Effector memory CD8-positive, alpha-beta T cell (primary cell): ENCODE data around the gene CMPK1.

Source experiments
- ATAC-seq: fragments of 150-1000 bp; cut with Tn5 transposase; replicated peaks from 2 replicates; pipeline ENCODE4 v1.10.0; 2021; ENCODE audit warnings: mild to moderate bottlenecking, moderate library complexity
- DNase-seq, 3 experiments: peaks; one replicate each; pipeline ENCODE4 v3.0.0; 2021
- H3K27ac Mint-ChIP-seq, 2 donors: one replicate each; pipeline ENCODE4 v1.8.0; 2022; ENCODE audit warnings: mild to moderate bottlenecking in 2 of 2, mixed read lengths in 2 of 2, moderate library complexity in 2 of 2
- H3K27me3 Mint-ChIP-seq, 2 donors: one replicate each; pipeline ENCODE4 v1.8.0; 2022; ENCODE audit warnings: mixed read lengths in 2 of 2
- H3K36me3 Mint-ChIP-seq: one replicate; pipeline ENCODE4 v1.8.0; 2022; ENCODE audit warnings: mild to moderate bottlenecking, moderate library complexity, mixed read lengths; ENCODE audit not compliant: insufficient read depth
- H3K4me1 Mint-ChIP-seq, 2 donors: one replicate each; pipeline ENCODE4 v1.8.0; 2022; ENCODE audit warnings: low read depth in 2 of 2, mixed read lengths in 2 of 2
- H3K4me3 Mint-ChIP-seq, 2 donors: one replicate each; pipeline ENCODE4 v1.8.0; 2022; ENCODE audit warnings: mild to moderate bottlenecking in 2 of 2, mixed read lengths in 2 of 2, moderate library complexity in 2 of 2
- H3K9me3 Mint-ChIP-seq, 2 donors: one replicate each; pipeline ENCODE4 v1.8.0; 2022; ENCODE audit warnings: mixed read lengths in 2 of 2

CMPK1 gene

DNA sequence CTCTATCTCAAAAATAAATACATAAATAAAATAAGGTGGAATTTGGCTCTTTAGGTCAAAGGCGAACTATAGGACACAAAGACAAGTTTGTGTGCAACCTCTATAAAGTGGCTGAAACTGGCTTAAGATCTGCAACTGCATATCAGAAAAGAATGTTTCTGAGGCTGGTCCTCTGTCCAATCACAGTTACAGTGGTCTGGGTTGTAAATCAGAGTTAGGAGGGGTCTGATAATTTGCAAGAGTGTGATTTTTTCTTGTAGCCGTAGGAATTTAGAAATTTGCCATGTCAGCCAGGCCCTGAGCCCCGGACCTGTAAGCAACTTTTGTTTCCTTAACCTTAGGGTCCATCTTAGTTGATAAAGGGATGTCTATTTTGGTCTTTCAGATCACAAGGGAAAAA is 27.8 kb downstream of the CMPK1 start:
- H3K4me3 Mint-ChIP-seq, result no peak overlapping the region
- peaks cover 4% of the 10 kb centered on the region for H3K36me3 Mint-ChIP-seq
- H3K27me3 Mint-ChIP-seq, result no peaks in the 10 kb centered on the region
- DNase-seq (no peak), ATAC-seq (no peak)
- H3K9me3 Mint-ChIP-seq, result no peaks in the 10 kb centered on the region
- no peak overlapping the region for H3K27ac Mint-ChIP-seq
- H3K4me1 Mint-ChIP-seq, result peaks cover 6 to 17% of the 10 kb centered on the region in 2 donors

DNA sequence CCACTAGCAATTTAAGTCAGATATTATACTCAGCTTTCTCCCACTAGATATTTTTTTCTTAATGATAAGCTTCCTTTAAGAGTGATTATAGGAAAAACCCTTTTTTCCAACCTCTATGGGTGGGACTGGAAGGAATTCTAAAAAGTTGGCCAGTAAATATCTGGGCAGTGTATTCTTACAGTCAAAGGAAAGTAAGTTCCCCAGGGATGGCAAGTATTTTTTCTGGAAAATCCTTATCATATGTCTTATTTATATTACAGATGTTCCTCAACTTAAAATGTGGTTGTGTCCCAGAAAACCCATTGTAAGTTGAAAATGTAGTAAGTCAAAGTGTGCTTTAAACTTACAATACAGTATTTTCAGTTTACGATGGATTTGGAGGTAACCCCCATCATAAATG is 29.2 kb downstream of the CMPK1 start:
- peaks cover 6 to 15% of the 10 kb centered on the region in 2 donors for H3K4me1 Mint-ChIP-seq
- ATAC-seq (no peak), DNase-seq (no peak)
- H3K27me3 Mint-ChIP-seq, result no peaks in the 10 kb centered on the region
- no peak overlapping the region for H3K27ac Mint-ChIP-seq
- H3K4me3 Mint-ChIP-seq, result no peak overlapping the region
- H3K36me3 Mint-ChIP-seq, result peaks cover 4% of the 10 kb centered on the region
- no peaks in the 10 kb centered on the region for H3K9me3 Mint-ChIP-seq

DNA sequence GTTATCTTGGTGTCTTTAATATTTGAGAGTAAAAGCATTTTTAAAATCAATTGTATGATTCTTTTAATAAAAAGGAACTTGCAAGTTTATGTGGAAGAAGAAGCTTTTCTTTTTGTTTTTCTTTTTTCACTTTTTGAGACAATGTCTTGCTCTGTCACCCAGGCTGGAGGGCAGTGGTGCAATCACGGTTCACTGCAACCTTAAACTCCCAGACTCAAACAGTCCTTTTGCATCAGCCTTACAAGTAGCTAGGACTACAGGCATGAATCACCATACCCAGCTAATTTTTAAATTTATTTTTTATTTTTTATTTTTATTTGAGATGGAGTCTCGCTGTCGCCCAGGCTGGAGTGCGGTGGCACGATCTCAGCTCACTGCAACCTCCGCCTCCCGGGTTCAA is 34.1 kb downstream of the CMPK1 start:
- Mint-ChIP-seq H3K9me3 (no peaks in the 10 kb centered on the region), H3K27ac (no peak overlapping the region), H3K27me3 (no peaks in the 10 kb centered on the region), H3K36me3 (peaks cover 37% of the 10 kb centered on the region), H3K4me1 (peaks cover 4 to 6% of the 10 kb centered on the region in 2 donors), H3K4me3 (no peak overlapping the region)
- DNase-seq (no peak), ATAC-seq (no peak)

DNA sequence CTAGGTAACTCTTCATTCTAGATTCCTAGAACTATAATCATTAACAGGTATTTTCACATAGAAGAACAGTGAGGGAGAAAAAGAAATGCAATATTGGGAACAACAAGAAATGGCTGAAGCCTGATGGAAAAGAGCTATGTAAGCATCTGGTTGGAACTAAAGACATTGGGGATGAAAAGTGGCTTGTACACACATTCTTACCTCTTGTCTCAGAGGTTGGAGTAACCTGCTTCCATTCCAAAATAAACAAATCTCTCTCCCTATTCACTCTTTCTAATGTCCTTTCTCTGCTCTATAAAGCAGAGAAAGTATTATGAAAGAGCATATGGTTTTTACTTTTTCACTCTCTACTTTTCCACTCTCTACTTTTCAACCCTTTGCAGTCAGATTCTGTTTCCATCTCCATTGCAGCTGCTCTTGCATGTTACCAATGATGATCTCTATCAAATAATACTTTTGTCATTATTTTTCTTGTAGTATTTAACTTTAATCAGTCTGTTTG is 37.5 kb downstream of the CMPK1 start:
- DNase-seq (no peak), ATAC-seq (no peak)
- H3K4me3 Mint-ChIP-seq, result no peak overlapping the region
- H3K27ac Mint-ChIP-seq, result no peak overlapping the region
- H3K4me1 Mint-ChIP-seq, result no peaks in the 10 kb centered on the region
- peaks cover 69% of the 10 kb centered on the region for H3K36me3 Mint-ChIP-seq
- no peaks in the 10 kb centered on the region for H3K27me3 Mint-ChIP-seq
- H3K9me3 Mint-ChIP-seq, result no peaks in the 10 kb centered on the region

DNA sequence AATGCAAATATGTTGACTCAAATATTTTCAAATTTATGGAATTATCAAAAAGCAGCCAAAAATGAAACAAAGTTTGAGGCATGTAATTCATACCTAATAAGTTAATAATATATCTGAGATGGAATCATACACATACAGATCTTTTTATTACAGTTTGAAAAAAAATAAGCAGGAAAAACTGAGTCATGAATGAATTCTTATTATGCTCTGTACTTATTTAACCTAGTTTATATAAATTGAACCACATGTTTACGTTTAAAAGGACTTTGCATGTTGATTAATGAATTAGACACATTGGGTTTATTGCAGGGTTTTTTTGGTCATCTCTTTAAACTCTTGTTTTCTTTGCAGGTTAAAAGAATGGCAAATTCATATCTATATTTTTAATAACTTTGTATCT is 40.9 kb downstream of the CMPK1 start:
- Mint-ChIP-seq H3K9me3 (no peaks in the 10 kb centered on the region), H3K36me3 (peaks cover 79% of the 10 kb centered on the region), H3K4me3 (no peak overlapping the region), H3K4me1 (no peaks in the 10 kb centered on the region), H3K27ac (no peak overlapping the region), H3K27me3 (no peaks in the 10 kb centered on the region)
- DNase-seq (no peak), ATAC-seq (no peak)

DNA sequence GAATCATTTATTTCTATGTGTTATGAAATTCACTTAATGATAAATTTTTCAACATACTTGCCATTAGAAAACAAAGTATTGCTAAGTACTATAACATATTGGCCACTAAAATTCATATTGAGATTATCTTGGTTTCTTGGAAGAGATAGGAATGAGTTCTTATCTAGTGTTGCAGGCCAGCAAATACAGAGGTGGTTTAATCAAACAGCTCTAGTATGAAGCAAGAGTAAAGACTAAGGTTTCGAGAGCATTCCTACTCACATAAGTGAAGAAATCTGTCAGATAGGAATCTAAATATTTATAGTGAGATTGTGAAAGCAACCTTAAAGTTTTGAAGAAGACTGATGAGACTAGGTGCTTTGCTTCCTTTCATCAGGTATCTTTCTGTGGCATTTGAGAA is 44.6 kb downstream of the CMPK1 start:
- no peaks in the 10 kb centered on the region for H3K27me3 Mint-ChIP-seq
- peaks cover 54% of the 10 kb centered on the region for H3K36me3 Mint-ChIP-seq
- ATAC-seq (no peak), DNase-seq (no peak)
- H3K9me3 Mint-ChIP-seq, result no peaks in the 10 kb centered on the region
- no peak overlapping the region for H3K27ac Mint-ChIP-seq
- H3K4me3 Mint-ChIP-seq, result no peak overlapping the region
- no peaks in the 10 kb centered on the region for H3K4me1 Mint-ChIP-seq

DNA sequence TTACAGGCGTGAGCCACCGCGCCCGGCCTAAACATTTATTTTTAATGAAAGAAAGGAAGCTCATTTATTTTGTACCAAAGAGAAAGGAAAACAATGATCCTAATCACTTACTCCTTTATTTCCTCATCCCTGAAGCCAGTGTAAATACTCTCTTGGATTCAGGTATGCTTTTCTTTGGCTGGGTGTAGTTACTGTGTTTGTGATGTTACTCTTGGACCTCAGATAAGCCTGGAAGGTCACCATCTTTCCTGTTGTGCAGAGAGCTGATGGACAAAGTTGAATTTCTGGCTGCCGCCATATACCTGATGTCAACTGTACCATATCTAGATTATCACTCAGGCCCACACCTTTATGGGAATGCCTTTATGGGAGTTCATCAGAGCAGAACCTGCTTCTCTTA is 47.1 kb downstream of the CMPK1 start:
- Mint-ChIP-seq H3K36me3 (peaks cover 28% of the 10 kb centered on the region), H3K27me3 (no peaks in the 10 kb centered on the region), H3K9me3 (no peaks in the 10 kb centered on the region), H3K4me1 (no peaks in the 10 kb centered on the region), H3K4me3 (no peak overlapping the region), H3K27ac (no peak overlapping the region)
- DNase-seq, result no peak
- no peak for ATAC-seq

DNA sequence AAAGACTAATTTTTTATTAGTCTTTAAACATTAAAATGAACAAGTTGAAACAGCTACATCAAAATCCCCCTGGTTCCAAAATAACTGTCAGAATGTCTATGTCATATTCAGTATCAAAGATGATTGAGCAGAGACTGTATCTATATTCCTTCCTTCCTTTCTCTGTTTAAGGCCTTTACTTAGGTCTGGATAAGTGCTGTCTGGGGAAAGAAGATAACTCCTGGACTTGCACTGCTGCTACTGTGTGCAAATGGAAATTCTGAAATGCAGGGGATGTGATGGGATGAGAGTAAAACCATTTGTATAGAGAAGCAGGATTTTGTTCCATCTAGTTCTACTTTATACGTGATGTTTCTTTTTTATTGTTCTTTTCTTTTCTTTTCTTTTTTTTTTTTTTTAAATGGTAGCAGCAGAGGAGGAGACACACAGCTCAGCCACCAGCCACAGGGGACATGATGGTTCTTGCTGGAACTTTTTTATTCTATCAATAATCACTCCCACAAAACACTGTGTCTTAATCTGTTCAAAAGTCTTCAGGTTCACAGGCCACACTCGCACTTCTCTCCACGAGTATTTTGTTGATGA is 48.9 kb downstream of the CMPK1 start:
- Mint-ChIP-seq H3K9me3 (no peaks in the 10 kb centered on the region), H3K4me3 (no peak overlapping the region), H3K36me3 (peaks cover 22% of the 10 kb centered on the region), H3K27ac (peak overlapping the region in 1 of 2 donors; percentile 64), H3K4me1 (no peaks in the 10 kb centered on the region), H3K27me3 (no peaks in the 10 kb centered on the region)
- DNase-seq (no peak), ATAC-seq (no peak)

DNA sequence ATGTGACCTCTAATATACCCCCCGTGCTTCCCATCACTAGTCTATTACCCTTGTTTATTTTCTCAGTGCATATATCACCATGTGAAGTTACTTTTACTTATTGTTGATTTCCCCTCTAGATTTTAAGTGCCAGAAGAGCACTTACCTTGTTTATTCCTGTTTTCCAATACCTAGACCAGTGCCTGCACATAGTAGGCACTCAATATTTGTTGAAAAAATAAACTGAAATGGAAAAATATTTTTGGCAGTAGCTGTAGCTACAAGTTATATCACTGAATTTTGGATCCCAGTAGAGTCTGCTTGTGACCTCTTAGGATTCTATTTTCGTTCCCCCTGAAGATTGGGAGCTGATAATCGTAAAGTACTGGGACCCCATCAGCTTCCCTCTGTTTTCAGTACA is 50.5 kb downstream of the CMPK1 start:
- peak overlapping the region in 1 of 2 donors; percentile 5 for H3K27ac Mint-ChIP-seq
- no peaks in the 10 kb centered on the region for H3K27me3 Mint-ChIP-seq
- DNase-seq (no peak), ATAC-seq (no peak)
- H3K36me3 Mint-ChIP-seq, result peaks cover 11% of the 10 kb centered on the region
- H3K4me3 Mint-ChIP-seq, result no peak overlapping the region
- H3K4me1 Mint-ChIP-seq, result peaks cover 5 to 6% of the 10 kb centered on the region in 2 donors
- H3K9me3 Mint-ChIP-seq, result no peaks in the 10 kb centered on the region

DNA sequence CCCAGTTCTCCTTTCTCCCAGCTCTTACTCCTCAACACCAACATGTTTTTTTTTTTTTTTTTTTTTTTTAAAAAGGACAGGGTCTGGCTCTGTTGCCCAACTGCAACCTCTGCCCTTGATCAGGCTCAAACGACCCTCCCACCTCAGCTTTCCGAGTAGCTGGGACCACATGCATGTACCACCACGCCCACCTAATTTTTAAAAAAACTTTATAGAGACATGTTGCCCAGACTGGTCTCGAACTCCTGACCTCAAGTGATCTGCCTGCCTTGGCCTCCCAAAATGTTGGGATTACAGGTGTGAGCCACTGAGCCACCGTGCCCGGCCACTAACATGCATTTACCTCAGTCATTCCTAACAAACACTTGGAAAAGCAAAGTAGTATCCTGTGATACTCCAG is 51.4 kb downstream of the CMPK1 start:
- no peaks in the 10 kb centered on the region for H3K27me3 Mint-ChIP-seq
- H3K36me3 Mint-ChIP-seq, result peaks cover 5% of the 10 kb centered on the region
- peak overlapping the region; percentile 71 to 81 for H3K27ac Mint-ChIP-seq
- no peaks in the 10 kb centered on the region for H3K9me3 Mint-ChIP-seq
- no peak overlapping the region for H3K4me3 Mint-ChIP-seq
- peaks cover 7 to 8% of the 10 kb centered on the region in 2 donors for H3K4me1 Mint-ChIP-seq
- ATAC-seq (no peak), DNase-seq (no peak)

DNA sequence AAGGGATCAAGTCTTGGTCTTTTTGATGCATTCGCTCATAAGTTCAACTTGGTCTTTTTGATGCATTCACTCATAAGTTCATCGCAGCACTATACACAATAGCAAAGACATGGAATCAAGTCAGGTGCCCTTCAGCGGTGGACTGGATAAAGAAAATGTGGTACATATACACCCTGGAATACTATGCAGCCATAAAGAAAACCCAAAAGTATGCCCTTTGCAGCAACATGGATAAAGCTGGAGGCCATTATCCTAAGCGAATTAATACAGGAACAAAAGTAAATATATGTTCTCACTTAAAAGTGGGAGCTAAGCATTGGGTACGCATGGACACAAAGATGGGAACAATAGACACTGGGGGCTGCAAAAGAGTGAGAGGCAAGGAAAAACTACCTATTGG is 52.7 kb downstream of the CMPK1 start:
- H3K9me3 Mint-ChIP-seq, result no peaks in the 10 kb centered on the region
- no peak overlapping the region for H3K27ac Mint-ChIP-seq
- no peak overlapping the region for H3K4me3 Mint-ChIP-seq
- H3K27me3 Mint-ChIP-seq, result peaks cover 0 to 7% of the 10 kb centered on the region in 2 donors
- no peaks in the 10 kb centered on the region for H3K36me3 Mint-ChIP-seq
- ATAC-seq (no peak), DNase-seq (no peak)
- peaks cover 7 to 8% of the 10 kb centered on the region in 2 donors for H3K4me1 Mint-ChIP-seq

DNA sequence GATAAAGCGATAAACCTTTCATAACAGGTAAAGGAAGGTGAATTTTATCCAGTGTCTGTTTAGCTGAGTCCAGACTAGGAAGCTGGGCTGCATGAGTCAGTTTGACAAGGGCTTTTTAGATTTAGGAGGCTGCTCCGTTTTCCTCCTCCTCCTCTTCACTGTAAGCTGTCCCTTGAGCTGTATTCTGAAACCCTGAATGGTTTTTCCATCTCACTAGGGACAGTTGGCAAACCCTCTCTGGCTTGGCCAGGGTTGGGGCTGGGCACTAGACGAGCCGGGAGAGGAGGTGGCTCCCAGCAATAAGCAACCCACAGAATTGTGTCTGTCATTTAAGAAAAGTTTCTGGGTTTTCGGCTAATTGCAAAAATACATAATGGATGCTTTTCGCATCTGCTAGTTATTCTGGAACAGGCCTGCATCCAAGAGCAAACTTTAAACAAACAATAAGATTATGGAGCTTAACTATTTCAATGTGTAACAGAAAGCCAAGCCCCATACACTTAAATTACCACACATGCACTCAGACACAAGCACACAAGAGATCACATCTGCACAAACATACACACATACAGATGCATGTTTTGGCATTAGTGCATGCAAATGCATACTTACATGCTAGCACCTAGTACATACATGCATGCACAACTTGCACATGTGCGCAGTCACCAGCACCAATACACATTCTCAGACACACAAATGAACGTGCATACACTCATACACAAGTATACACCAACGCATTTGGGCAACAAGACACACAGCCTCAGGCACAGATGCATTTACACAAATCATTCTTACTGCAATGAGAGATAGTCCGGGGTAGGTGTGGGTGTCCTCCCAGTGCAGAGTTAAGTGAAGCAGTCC is 54.7 kb downstream of the CMPK1 start:
- no peak for DNase-seq
- no peak overlapping the region for H3K27ac Mint-ChIP-seq
- H3K9me3 Mint-ChIP-seq, result no peaks in the 10 kb centered on the region
- no peak for ATAC-seq
- H3K4me1 Mint-ChIP-seq, result peaks cover 7 to 8% of the 10 kb centered on the region in 2 donors
- H3K27me3 Mint-ChIP-seq, result peaks cover 7 to 12% of the 10 kb centered on the region in 2 donors
- H3K36me3 Mint-ChIP-seq, result no peaks in the 10 kb centered on the region
- no peak overlapping the region for H3K4me3 Mint-ChIP-seq

DNA sequence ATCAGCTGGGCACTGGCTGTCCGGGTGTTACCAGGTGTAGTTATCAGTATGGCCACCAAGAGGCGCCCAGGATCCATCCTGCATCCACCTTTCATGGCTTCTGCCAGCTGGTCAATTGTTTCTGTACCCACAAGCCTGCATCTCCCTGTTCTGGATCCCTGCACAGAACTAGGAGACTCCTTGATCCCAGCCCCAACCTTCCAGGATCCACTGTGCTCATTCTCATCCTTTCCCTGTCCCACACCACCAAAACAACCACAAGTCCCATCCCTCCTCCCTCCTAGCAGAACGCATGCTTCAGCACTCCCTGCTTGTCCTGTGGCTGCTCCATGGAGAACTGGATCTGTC is 55.3 kb downstream of the CMPK1 start:
- Mint-ChIP-seq H3K9me3 (no peaks in the 10 kb centered on the region), H3K4me1 (peaks cover 7 to 8% of the 10 kb centered on the region in 2 donors), H3K4me3 (no peak overlapping the region), H3K36me3 (no peaks in the 10 kb centered on the region), H3K27me3 (peaks cover 11 to 18% of the 10 kb centered on the region in 2 donors), H3K27ac (no peak overlapping the region)
- ATAC-seq (peak; percentile 37), DNase-seq (peak; percentile 3 to 22 (median 11))

DNA sequence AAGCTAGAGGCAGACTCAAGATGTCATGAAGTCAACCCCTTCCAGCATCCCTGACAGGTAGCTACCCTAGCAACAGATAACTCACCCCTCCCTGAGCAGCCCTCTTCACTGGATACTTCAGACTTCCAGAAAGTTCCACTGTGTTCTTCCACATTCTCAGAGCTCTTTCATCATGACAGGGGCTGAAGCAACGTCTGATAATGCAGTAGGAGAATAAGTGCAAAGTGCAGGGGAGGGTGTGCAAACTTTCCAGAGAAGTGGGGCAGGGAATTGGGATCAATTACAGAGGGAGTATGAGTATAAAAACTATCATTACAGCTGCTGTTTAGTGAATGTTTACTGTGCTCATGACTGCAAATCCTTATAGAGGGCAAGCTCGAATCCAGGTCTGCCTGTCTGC is 56.1 kb downstream of the CMPK1 start:
- Mint-ChIP-seq H3K4me1 (peaks cover 7 to 8% of the 10 kb centered on the region in 2 donors), H3K36me3 (no peaks in the 10 kb centered on the region), H3K27ac (no peak overlapping the region), H3K4me3 (no peak overlapping the region), H3K27me3 (peaks cover 17 to 25% of the 10 kb centered on the region in 2 donors), H3K9me3 (no peaks in the 10 kb centered on the region)
- DNase-seq (no peak), ATAC-seq (no peak)
